ENCODE measurements around the gene PPP1R26. TPM values are rescaled to one million over a fixed set of nuclear protein-coding genes. Genes with fewer than 3 reads are reported as not detected.
A peak's percentile ranks its signal among the peaks of the same experiment; 100 is the strongest.

The PPP1R26 gene
- total RNA-seq, 1 donor from 2014 or later = 19.5 TPM

DNA sequence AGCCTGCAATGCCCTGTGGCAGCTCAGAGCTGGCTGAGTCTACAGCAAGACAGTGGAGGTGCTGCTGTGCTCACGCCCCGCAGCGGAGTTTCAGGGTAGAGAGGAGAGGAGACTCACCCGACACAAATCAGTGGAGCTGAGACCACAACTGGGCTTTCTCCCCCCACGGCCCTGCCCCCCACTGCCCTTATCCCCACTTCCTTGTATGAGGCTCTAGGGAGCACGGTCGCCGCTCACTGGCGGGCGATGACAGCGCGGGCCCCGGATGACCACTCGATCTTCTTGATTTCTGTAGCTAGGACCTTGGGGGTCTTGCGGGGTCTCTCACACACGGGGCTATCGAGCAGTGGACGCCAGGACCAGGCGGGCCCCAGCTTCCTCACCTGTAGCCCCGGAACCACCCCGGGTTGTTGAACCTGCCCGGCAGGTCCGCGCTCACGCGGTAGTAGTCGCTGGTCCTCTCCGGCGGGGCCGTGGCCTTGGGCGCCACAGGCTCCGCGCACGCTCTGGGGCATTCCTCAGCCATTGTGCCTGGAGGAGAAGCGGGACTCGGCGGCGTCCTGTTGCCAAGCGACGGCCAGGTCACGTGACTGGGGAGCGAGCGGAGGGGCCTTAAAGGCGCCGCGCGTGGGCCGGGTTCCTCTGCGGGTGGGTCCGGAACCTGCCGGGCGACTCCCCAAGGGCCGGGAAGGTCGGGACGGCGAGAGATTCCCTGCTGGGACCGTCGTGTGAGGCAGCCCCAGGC lies 19.9 kb downstream of the PPP1R26 start:
- no peaks in the 10 kb centered on the region for H3K27me3 Mint-ChIP-seq (ENCODE audit: low read depth)
- TF ChIP-seq, protein P1, sequence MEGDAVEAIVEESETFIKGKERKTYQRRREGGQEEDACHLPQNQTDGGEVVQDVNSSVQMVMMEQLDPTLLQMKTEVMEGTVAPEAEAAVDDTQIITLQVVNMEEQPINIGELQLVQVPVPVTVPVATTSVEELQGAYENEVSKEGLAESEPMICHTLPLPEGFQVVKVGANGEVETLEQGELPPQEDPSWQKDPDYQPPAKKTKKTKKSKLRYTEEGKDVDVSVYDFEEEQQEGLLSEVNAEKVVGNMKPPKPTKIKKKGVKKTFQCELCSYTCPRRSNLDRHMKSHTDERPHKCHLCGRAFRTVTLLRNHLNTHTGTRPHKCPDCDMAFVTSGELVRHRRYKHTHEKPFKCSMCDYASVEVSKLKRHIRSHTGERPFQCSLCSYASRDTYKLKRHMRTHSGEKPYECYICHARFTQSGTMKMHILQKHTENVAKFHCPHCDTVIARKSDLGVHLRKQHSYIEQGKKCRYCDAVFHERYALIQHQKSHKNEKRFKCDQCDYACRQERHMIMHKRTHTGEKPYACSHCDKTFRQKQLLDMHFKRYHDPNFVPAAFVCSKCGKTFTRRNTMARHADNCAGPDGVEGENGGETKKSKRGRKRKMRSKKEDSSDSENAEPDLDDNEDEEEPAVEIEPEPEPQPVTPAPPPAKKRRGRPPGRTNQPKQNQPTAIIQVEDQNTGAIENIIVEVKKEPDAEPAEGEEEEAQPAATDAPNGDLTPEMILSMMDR (IDR thresholded peaks at IDR 0.05) = no peak
- peak overlapping the region; percentile 89 for H3K4me3 Mint-ChIP-seq (ENCODE audit: unreplicated experiment)
- no peak overlapping the region for H3K27ac Mint-ChIP-seq (ENCODE audit: unreplicated experiment)
- H3K9me3 Mint-ChIP-seq (ENCODE audit: low read depth) = no peaks in the 10 kb centered on the region
- peak; percentile 97 for DNase-seq (ENCODE audit: low spot score)
- peaks cover 4% of the 10 kb centered on the region for H3K36me3 Mint-ChIP-seq (ENCODE audit: low read depth)
- peaks cover 18% of the 10 kb centered on the region for H3K4me1 Mint-ChIP-seq (ENCODE audit: low read depth)

DNA sequence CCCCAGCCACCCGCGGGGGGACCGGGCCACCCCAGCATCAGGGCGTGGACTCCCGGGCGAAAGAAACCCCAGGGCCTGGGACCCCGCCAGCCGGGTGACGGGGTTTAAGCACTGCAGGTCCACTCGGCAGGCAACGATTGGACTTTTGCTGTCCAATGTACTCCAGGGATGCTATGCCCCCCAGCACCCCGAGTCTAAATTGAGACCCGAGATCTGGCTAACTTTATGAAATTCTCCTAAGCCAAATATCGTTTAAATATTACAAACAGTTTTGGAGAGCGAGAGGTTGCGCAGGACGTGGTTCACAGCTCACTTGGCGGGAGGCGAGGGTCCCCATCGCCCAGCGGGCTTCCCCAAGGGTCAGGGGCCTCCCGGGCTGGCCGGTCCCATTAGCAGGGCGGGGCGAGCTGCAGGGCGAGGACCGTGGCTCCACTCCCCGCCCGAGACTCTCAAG lies 20.5 kb downstream of the PPP1R26 start:
- TF ChIP-seq, protein P1 (IDR thresholded peaks at IDR 0.05) = no peak
- H3K27me3 Mint-ChIP-seq (ENCODE audit: low read depth) = no peaks in the 10 kb centered on the region
- H3K36me3 Mint-ChIP-seq (ENCODE audit: low read depth) = peaks cover 7% of the 10 kb centered on the region
- H3K27ac Mint-ChIP-seq (ENCODE audit: unreplicated experiment) = peak overlapping the region; percentile 57
- DNase-seq (ENCODE audit: low spot score) = no peak
- no peaks in the 10 kb centered on the region for H3K9me3 Mint-ChIP-seq (ENCODE audit: low read depth)
- H3K4me3 Mint-ChIP-seq (ENCODE audit: unreplicated experiment) = peak overlapping the region; percentile 89
- peaks cover 18% of the 10 kb centered on the region for H3K4me1 Mint-ChIP-seq (ENCODE audit: low read depth)

DNA sequence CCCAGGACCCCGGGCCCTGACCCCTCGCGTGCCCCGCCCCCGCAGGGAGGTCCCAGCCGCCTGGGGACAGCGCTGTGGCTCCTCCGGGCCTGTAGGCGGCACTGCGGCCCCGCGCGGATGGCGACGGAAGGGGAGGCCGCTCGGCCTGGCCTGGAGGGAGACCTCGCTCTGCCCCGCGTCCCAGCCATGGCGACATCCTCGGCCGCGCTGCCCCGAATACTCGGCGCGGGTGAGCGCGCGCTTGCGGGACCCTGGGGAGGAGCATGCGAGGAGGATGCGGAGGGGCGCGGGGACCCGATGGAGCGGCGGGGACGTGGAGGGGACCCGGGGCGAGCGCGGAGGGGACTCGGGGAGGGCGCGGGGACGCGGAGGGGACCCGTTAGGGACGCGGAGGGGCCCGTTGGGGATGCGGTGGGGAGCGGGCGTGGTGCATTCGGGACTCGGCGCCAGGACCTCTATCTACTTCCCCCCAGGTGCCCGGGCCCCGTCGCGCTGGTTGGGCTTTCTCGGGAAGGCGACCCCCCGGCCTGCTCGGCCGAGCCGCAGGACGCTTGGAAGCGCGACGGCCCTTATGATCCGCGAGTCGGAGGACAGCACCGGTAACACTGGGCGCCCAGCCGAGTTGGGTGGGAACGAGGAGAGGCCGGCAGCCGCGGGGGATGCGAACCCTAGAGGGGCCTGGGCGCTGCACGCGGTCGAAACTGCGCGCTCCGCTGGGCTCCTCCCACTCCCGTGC lies 21.1 kb downstream of the PPP1R26 start, which contains the start of gene MRPS2:
Gene MRPS2, plus strand, starts transcription at position 158 of the 736 bp plus-strand sequence. Its CDS starts 29 bp downstream, at position 187.
- H3K27me3 Mint-ChIP-seq (ENCODE audit: low read depth) = no peaks in the 10 kb centered on the region
- no peaks in the 10 kb centered on the region for H3K9me3 Mint-ChIP-seq (ENCODE audit: low read depth)
- peak within 1 kb of the TSS; percentile 89 for H3K4me3 Mint-ChIP-seq (ENCODE audit: unreplicated experiment)
- peak; percentile 95 for DNase-seq (ENCODE audit: low spot score)
- peaks cover 8% of the 10 kb centered on the region for H3K36me3 Mint-ChIP-seq (ENCODE audit: low read depth)
- TF ChIP-seq, protein P1 (IDR thresholded peaks at IDR 0.05) = peak; percentile 92
- peaks cover 18% of the 10 kb centered on the region for H3K4me1 Mint-ChIP-seq (ENCODE audit: low read depth)
- H3K27ac Mint-ChIP-seq (ENCODE audit: unreplicated experiment) = peak within 1 kb of the TSS; percentile 87

DNA sequence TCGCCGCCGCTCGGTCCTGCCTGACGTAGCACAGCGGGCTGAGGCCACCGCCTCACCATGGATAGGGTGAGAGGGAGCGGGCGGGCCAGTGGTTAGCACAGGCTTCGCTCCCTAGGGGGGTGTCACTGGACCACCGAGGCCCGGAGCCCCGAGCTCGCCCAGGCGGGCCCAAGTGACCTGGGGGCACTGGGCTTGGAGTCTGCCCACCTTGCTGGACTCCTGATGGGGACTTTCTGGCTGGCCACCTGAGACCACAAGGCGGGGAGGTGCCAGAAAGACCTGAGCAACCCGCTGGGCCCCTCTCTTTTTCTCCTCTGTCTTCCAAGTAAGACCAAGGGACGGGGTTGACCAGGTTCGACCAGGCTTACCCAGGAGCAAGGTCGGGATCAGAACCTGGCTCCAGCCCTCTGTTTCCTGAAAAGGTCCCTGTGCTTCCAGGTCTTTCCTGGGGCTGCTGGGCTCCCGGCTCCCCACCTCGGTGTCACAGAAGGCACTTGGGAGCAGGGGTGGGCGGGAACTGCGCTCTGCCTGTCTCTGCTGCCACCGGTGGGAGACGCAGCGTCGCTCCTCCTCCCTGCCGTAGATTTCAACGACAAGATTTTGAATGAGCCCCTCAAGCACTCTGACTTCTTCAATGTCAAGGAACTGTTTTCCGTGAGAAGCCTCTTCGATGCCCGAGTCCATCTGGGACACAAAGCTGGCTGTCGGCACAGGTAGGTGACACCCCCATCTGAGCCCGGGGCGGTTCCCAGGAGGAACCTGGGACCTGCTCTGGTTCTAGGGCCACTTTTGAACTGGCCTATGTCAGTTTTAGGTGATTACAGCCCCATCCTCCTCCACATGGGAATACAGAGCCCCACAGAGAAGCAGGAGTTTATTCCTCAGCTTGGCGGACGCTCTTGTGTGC lies 21.9 kb downstream of the PPP1R26 start:
- Mint-ChIP-seq H3K4me3 (ENCODE audit: unreplicated experiment) (peak overlapping the region; percentile 89), H3K9me3 (ENCODE audit: low read depth) (no peaks in the 10 kb centered on the region), H3K36me3 (ENCODE audit: low read depth) (peaks cover 8% of the 10 kb centered on the region), H3K27me3 (ENCODE audit: low read depth) (no peaks in the 10 kb centered on the region), H3K4me1 (ENCODE audit: low read depth) (peaks cover 18% of the 10 kb centered on the region), H3K27ac (ENCODE audit: unreplicated experiment) (peak overlapping the region; percentile 12)
- TF ChIP-seq, protein P1 (IDR thresholded peaks at IDR 0.05) = no peak
- peak; percentile 65 for DNase-seq (ENCODE audit: low spot score)

Data from chondrocyte (in vitro differentiated cells).